Hepatocyte (in vitro differentiated cells): ENCODE data around the gene SPHK1. TPM values are rescaled to one million over a fixed set of nuclear protein-coding genes. Genes with fewer than 3 reads are reported as not detected.

ENCODE experiments used
- DNase-seq: peaks from one replicate; pipeline ENCODE4 v3.0.0-alpha.2; 2016; ENCODE audit warnings: low spot score
- H2AFZ ChIP-seq: fragments of 200-600 bp; sonication (generic); 2 replicates; pipeline ENCODE4 v1.6.0; 2016; ENCODE audit warnings: antibody characterized with exemption, mild to moderate bottlenecking
- H3K27ac ChIP-seq: fragments of 200-600 bp; sonication (generic); 2 replicates; pipeline ENCODE4 v1.5.1; 2016; ENCODE audit warnings: mild to moderate bottlenecking
- H3K27me3 ChIP-seq: fragments of 200-600 bp; sonication (generic); 2 replicates; pipeline ENCODE4 v1.6.1; 2016
- H3K36me3 ChIP-seq: fragments of 200-600 bp; sonication (generic); replicated peaks from 2 replicates; pipeline ENCODE4 v1.5.1; 2016; ENCODE audit warnings: low read depth; ENCODE audit not compliant: insufficient read depth
- H3K4me1 ChIP-seq: fragments of 200-600 bp; sonication (generic); 2 replicates; pipeline ENCODE4 v1.5.1; 2016; ENCODE audit warnings: mild to moderate bottlenecking, moderate library complexity; ENCODE audit not compliant: insufficient read depth
- H3K4me2 ChIP-seq: fragments of 200-600 bp; sonication (generic); 2 replicates; pipeline ENCODE4 v1.6.0; 2016
- H3K4me3 ChIP-seq: fragments of 200-600 bp; sonication (generic); 2 replicates; pipeline ENCODE4 v1.5.1; 2016; ENCODE audit warnings: mild to moderate bottlenecking
- H3K79me2 ChIP-seq: fragments of 200-600 bp; sonication (generic); 2 replicates; pipeline ENCODE4 v1.6.0; 2017; ENCODE audit warnings: mild to moderate bottlenecking
- H3K9me2 ChIP-seq: fragments of 200-600 bp; sonication (generic); replicated peaks from 2 replicates; pipeline ENCODE4 v1.6.0; 2017; ENCODE audit warnings: mild to moderate bottlenecking; ENCODE audit not compliant: insufficient read depth
- H3K9me3 ChIP-seq: fragments of 200-600 bp; sonication (generic); 2 replicates; pipeline ENCODE4 v1.5.1; 2016; ENCODE audit warnings: low read depth, mild to moderate bottlenecking
- H4K20me1 ChIP-seq: fragments of 200-600 bp; sonication (generic); 2 replicates; pipeline ENCODE4 v1.6.0; 2016; ENCODE audit warnings: mild to moderate bottlenecking; ENCODE audit not compliant: insufficient read depth, poor library complexity, severe bottlenecking
- EZH2 ChIP-seq: fragments of 200-600 bp; sonication (generic); IDR thresholded peaks from 2 replicates; pipeline ENCODE4 v1.6.1; 2016; ENCODE audit warnings: antibody characterized with exemption, mild to moderate bottlenecking, borderline replicate concordance
- EZH2phosphoT487 ChIP-seq: fragments of 200-600 bp; sonication (generic); IDR thresholded peaks from one replicate; pipeline ENCODE4 v1.6.1; 2018; ENCODE audit warnings: antibody characterized with exemption, mild to moderate bottlenecking, low read depth, moderate library complexity; ENCODE audit not compliant: unreplicated experiment, severe bottlenecking
- WGBS: methylation state at CpG from one replicate; pipeline ENCODE4 v1.1.6; 2016; ENCODE audit warnings: low lambda C conversion rate; ENCODE audit errors: missing lambda C conversion rate; 5-methylcytosine and 5-hydroxymethylcytosine counted together
- polyA plus RNA-seq: library from polyadenylated mRNA; unstranded; fragments of >200 nt; fragmentation: Nextera tagmentation; extraction: Ambion mirVana; gene quantifications from 2 replicates; pipeline ENCODE4 v1.2.1, GENCODE V29; 2016
- total RNA-seq: library from RNA; depleted of rRNA; stranded (reverse); fragments of >200 nt; gene quantifications from 2 replicates; pipeline ENCODE4 v1.2.3, GENCODE V29; 2014
- TF ChIP-seq, protein P1 (sequence below): fragments of 200-600 bp; sonication (generic); IDR thresholded peaks from 2 replicates; pipeline ENCODE4 v1.5.1; 2016; ENCODE audit warnings: antibody characterized with exemption, mild to moderate bottlenecking; ENCODE audit not compliant: poor library complexity

Gene SPHK1
- total and polyA plus RNA-seq, 2 experiments from 2014 or later, result 5.2 to 15.2 TPM

DNA sequence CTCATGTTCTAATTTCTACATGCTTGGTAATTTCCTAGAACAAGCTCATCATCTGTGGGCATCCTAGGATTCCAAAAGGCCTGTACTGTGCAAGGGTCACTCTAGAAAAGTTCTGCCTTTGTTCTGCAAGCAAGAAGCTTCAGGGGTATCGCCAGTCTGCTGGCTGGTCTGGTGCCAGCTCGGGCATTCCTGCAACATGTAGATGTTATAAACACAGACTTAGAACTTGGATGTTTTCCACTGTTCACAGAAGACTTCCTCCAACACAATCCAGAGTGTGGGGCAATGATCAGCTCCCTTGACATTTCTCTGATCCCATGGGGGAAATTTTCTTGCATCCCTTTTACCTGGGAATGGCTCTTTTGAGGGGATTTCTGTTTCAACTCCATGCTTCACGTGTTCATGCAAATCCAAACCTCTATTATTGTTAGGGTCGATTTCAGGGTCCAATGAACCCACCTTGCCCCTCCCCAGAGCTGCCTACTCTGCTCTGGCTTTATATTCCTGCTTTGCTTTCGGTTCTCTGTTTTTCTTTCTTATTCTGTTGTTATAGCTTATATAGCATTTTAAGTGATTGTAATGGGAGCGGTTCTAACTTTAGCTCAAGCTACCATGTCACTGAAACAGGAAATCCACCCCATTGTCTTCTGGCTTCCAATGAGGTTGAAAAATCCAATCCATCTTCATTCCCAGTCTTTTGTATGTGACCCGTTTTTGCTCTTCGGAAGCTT lies 43.3 kb downstream of the SPHK1 start:
- Histone ChIP-seq H3K27ac (no peak overlapping the region), H4K20me1 (peaks cover 15% of the 10 kb centered on the region), H3K79me2 (peaks cover 54% of the 10 kb centered on the region)

DNA sequence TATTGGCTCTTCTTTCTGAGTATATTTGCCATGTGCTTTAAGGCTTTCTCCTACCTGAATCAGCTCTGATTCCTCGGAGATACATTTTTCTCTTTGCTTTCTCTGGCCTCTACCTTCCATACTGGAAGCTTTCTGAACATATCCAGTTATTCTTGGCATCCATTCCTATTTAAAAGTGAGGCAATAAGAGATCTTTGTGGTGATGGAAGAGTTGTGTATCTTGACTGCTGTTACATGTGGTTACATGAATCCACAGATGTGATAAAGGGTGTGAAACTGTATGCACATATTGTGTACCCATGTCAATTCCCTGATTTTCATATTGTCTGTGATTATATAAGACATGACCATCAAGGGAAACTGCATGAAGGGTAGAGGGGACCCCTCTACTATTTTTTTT lies 44.1 kb downstream of the SPHK1 start:
- Histone ChIP-seq H3K27me3 (no peaks in the 10 kb centered on the region), H3K9me2 (no peaks in the 10 kb centered on the region), H3K9me3 (no peaks in the 10 kb centered on the region), H3K4me1 (no peaks in the 10 kb centered on the region), H3K4me2 (no peak overlapping the region), H4K20me1 (peaks cover 21% of the 10 kb centered on the region), H3K4me3 (no peak overlapping the region), H3K79me2 (peaks cover 59% of the 10 kb centered on the region), H2AFZ (no peak overlapping the region), H3K36me3 (no peaks in the 10 kb centered on the region), H3K27ac (no peak overlapping the region)
- no peak for DNase-seq
- TF ChIP-seq, protein P1, sequence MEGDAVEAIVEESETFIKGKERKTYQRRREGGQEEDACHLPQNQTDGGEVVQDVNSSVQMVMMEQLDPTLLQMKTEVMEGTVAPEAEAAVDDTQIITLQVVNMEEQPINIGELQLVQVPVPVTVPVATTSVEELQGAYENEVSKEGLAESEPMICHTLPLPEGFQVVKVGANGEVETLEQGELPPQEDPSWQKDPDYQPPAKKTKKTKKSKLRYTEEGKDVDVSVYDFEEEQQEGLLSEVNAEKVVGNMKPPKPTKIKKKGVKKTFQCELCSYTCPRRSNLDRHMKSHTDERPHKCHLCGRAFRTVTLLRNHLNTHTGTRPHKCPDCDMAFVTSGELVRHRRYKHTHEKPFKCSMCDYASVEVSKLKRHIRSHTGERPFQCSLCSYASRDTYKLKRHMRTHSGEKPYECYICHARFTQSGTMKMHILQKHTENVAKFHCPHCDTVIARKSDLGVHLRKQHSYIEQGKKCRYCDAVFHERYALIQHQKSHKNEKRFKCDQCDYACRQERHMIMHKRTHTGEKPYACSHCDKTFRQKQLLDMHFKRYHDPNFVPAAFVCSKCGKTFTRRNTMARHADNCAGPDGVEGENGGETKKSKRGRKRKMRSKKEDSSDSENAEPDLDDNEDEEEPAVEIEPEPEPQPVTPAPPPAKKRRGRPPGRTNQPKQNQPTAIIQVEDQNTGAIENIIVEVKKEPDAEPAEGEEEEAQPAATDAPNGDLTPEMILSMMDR, result no peak
- TF ChIP-seq EZH2, result no peak
- TF ChIP-seq EZH2phosphoT487, result no peak
- 98% methylated on average over 1 of the region's 1 CpG for WGBS

More for the DNA sequence above, 43.3 kb downstream of the SPHK1 start:
- H3K36me3 ChIP-seq, result no peaks in the 10 kb centered on the region
- no peaks in the 10 kb centered on the region for H3K9me2 ChIP-seq
- no peak for DNase-seq
- H3K9me3 ChIP-seq, result no peaks in the 10 kb centered on the region
- TF ChIP-seq EZH2phosphoT487, result no peak
- TF ChIP-seq, protein P1, result no peak
- TF ChIP-seq EZH2, result no peak
- no peaks in the 10 kb centered on the region for H3K4me1 ChIP-seq
- H3K4me2 ChIP-seq, result no peak overlapping the region
- H3K4me3 ChIP-seq, result no peak overlapping the region
- H3K27me3 ChIP-seq, result no peaks in the 10 kb centered on the region
- no peak overlapping the region for H2AFZ ChIP-seq
- 87% methylated on average over 8 of the region's 8 CpGs for WGBS

DNA sequence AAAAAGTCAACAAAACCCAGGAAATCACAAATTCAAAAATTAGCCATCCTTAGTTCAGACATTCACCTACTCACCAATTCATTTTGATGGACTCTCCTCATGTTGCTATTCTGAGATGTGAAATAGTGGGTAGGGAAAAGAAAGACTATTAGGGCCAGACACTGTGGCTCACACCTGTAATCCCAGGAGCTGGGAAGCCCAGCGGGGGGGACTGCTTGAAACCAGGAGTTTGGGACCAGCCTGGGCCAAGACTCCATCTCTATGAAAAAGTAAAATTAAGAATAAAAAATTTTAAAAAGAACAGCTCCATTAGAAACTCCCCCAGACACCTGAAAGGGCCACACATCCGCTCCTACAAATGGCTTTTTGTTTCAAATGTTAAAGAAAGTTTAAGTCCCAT lies 47.1 kb downstream of the SPHK1 start:
- 81% methylated on average over 2 of the region's 2 CpGs for WGBS
- no peaks in the 10 kb centered on the region for H3K4me1 ChIP-seq
- no peak overlapping the region for H2AFZ ChIP-seq
- H3K79me2 ChIP-seq, result peaks cover 73% of the 10 kb centered on the region
- no peaks in the 10 kb centered on the region for H3K9me3 ChIP-seq
- no peak overlapping the region for H3K4me2 ChIP-seq
- peaks cover 39% of the 10 kb centered on the region for H4K20me1 ChIP-seq
- H3K27ac ChIP-seq, result no peak overlapping the region
- DNase-seq, result no peak
- no peaks in the 10 kb centered on the region for H3K27me3 ChIP-seq
- H3K36me3 ChIP-seq, result no peaks in the 10 kb centered on the region
- H3K4me3 ChIP-seq, result no peak overlapping the region
- TF ChIP-seq EZH2phosphoT487 (no peak), EZH2 (no peak)
- TF ChIP-seq, protein P1, result no peak
- H3K9me2 ChIP-seq, result no peaks in the 10 kb centered on the region
